Esophagus muscularis mucosa (tissue), 4 donors: ENCODE measurements around the gene PID1.

Experiments
- EP300 ChIP-seq: sonication (generic); formaldehyde crosslinking; IDR thresholded peaks from one replicate; pipeline ENCODE4 v1.6.1; 2017; ENCODE audit warnings: antibody characterized with exemption
- POLR2A ChIP-seq: fragments of 450-650 bp; IDR thresholded peaks from one replicate; pipeline ENCODE4 v1.6.1; 2017; ENCODE audit warnings: antibody characterized with exemption, moderate library complexity, mild to moderate bottlenecking, low read depth
- TF ChIP-seq, protein P1 (sequence below), 3 experiments: fragments of 200-600 bp in 2 of 3; fragments of 450-650 bp in 1 of 3; sonication (generic) in 2 of 3; IDR thresholded peaks; one replicate each; pipeline ENCODE4 v1.5.1; 2017 to 2019; ENCODE audit warnings: antibody characterized with exemption in 3 of 3, mild to moderate bottlenecking in 2 of 3, moderate library complexity in 1 of 3

DNA sequence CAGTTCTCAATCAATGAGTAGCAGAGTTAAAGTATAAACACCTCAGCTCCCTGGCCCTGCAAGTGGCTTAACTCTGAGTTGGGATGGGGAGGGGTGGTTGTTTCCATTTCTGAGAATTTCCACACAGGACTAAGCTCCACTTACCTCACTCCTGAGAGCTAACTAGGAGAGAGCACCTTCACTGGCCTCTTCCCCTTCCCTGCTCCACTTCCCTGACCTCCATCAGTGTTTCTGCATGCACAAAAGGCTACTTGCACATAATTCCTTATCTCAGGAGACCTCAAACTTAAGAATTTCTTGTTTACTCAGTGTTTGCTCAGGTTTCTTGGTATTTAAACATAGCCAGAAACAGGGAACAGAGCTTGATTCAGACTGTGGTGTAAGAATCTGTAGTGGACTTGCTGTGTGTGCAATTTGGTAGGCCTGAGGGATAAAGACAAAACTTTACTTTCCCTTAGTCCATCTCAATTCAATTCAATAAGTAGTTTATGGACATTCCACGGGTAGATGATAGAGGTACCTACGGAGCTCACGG lies 97.2 kb downstream of the PID1 start:
- TF ChIP-seq, protein P1, sequence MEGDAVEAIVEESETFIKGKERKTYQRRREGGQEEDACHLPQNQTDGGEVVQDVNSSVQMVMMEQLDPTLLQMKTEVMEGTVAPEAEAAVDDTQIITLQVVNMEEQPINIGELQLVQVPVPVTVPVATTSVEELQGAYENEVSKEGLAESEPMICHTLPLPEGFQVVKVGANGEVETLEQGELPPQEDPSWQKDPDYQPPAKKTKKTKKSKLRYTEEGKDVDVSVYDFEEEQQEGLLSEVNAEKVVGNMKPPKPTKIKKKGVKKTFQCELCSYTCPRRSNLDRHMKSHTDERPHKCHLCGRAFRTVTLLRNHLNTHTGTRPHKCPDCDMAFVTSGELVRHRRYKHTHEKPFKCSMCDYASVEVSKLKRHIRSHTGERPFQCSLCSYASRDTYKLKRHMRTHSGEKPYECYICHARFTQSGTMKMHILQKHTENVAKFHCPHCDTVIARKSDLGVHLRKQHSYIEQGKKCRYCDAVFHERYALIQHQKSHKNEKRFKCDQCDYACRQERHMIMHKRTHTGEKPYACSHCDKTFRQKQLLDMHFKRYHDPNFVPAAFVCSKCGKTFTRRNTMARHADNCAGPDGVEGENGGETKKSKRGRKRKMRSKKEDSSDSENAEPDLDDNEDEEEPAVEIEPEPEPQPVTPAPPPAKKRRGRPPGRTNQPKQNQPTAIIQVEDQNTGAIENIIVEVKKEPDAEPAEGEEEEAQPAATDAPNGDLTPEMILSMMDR (IDR thresholded peaks at IDR 0.05), result no peak
- TF ChIP-seq POLR2A (no peak), EP300 (no peak)
